Liver (tissue), 9 donors: ENCODE measurements around the gene PIGQ. TPM values are rescaled to one million over a fixed set of nuclear protein-coding genes. Genes with fewer than 3 reads are reported as not detected.

ENCODE experiments used
- DNase-seq: peaks from one replicate; pipeline ENCODE4 v3.0.0-alpha.2; 2017; ENCODE audit warnings: low spot score
- H3K27ac ChIP-seq, 2 donors: one replicate each; pipeline ENCODE4 v1.7.0; 2013; ENCODE audit warnings: inconsistent platforms in 2 of 2, low read length in 2 of 2, control low read depth in 1 of 2, low read depth in 1 of 2, mild to moderate bottlenecking in 1 of 2
- H3K27me3 ChIP-seq, 4 donors: one replicate each; pipeline versions ENCODE4 v1.6.1 to v1.7.0; 2013; ENCODE audit warnings: low read length in 3 of 4, inconsistent platforms in 1 of 4, mild to moderate bottlenecking in 1 of 4, moderate library complexity in 1 of 4; ENCODE audit not compliant: control insufficient read depth in 4 of 4, insufficient read depth in 4 of 4
- H3K36me3 ChIP-seq, 4 donors: one replicate each; pipeline versions ENCODE4 v1.6.1 to v1.7.0; 2013; ENCODE audit warnings: low read length in 3 of 4, mild to moderate bottlenecking in 3 of 4, low read depth in 1 of 4, moderate library complexity in 1 of 4; ENCODE audit not compliant: control insufficient read depth in 4 of 4, insufficient read depth in 3 of 4
- H3K4me1 ChIP-seq, 4 donors: one replicate each; pipeline versions ENCODE4 v1.6.1 to v1.7.0; 2013; ENCODE audit warnings: low read length in 3 of 4, mild to moderate bottlenecking in 3 of 4, moderate library complexity in 1 of 4; ENCODE audit not compliant: control insufficient read depth in 4 of 4, insufficient read depth in 4 of 4
- H3K4me3 ChIP-seq, 3 donors: one replicate each; pipeline versions ENCODE4 v1.6.1 to v1.7.0; 2013; ENCODE audit warnings: low read length in 3 of 3, control low read depth in 1 of 3, low read depth in 1 of 3, mild to moderate bottlenecking in 1 of 3
- H3K9ac ChIP-seq, 2 donors: one replicate each; pipeline ENCODE4 v1.7.0; 2013; ENCODE audit warnings: low read length in 2 of 2, mild to moderate bottlenecking in 2 of 2, moderate library complexity in 2 of 2, control low read depth in 1 of 2, low read depth in 1 of 2
- H3K9me3 ChIP-seq, 4 donors: one replicate each; pipeline versions ENCODE4 v1.6.1 to v1.7.0; 2013; ENCODE audit warnings: low read length in 3 of 4; ENCODE audit not compliant: control insufficient read depth in 4 of 4
- ATF3 ChIP-seq: IDR thresholded peaks from 2 replicates; pipeline ENCODE4 v1.6.1; 2016; ENCODE audit warnings: antibody characterized with exemption
- EGR1 ChIP-seq, 2 donors: IDR thresholded peaks; 2 replicates each; pipeline ENCODE4 v1.6.1; 2016 to 2018; ENCODE audit warnings: antibody characterized with exemption in 2 of 2, low read depth in 2 of 2
- FOXA1 ChIP-seq: IDR thresholded peaks from 2 replicates; pipeline ENCODE4 v1.6.1; 2016; ENCODE audit warnings: antibody characterized with exemption
- FOXA2 ChIP-seq: IDR thresholded peaks from 2 replicates; pipeline ENCODE4 v1.6.1; 2016; ENCODE audit warnings: antibody characterized with exemption
- GABPA ChIP-seq, 2 donors: IDR thresholded peaks in 1 of 2; conservative IDR thresholded peaks in 1 of 2; 2 replicates each; pipeline ENCODE4 v1.6.1; 2016; ENCODE audit warnings: antibody characterized with exemption in 2 of 2, mild to moderate bottlenecking in 1 of 2, moderate library complexity in 1 of 2
- HNF4A ChIP-seq, 2 donors: conservative IDR thresholded peaks; 2 replicates each; pipeline ENCODE4 v1.6.1; 2016; ENCODE audit warnings: antibody characterized with exemption in 2 of 2, mild to moderate bottlenecking in 2 of 2
- HNF4G ChIP-seq: IDR thresholded peaks from 2 replicates; pipeline ENCODE4 v1.6.1; 2016; ENCODE audit warnings: antibody characterized with exemption
- JUND ChIP-seq, 2 donors: IDR thresholded peaks; 2 replicates each; pipeline ENCODE4 v1.6.1; 2016; ENCODE audit warnings: antibody characterized with exemption in 2 of 2
- MAX ChIP-seq: IDR thresholded peaks from 2 replicates; pipeline ENCODE4 v1.6.1; 2016; ENCODE audit warnings: antibody characterized with exemption
- NR2F2 ChIP-seq: IDR thresholded peaks from 2 replicates; pipeline ENCODE4 v1.6.1; 2016; ENCODE audit warnings: antibody characterized with exemption
- RAD21 ChIP-seq, 2 donors: IDR thresholded peaks; 2 replicates each; pipeline ENCODE4 v1.6.1; 2016; ENCODE audit warnings: antibody characterized with exemption in 2 of 2, mild to moderate bottlenecking in 2 of 2
- RXRA ChIP-seq, 2 donors: IDR thresholded peaks; 2 replicates each; pipeline ENCODE4 v1.6.1; 2017 to 2018; ENCODE audit warnings: antibody characterized with exemption in 2 of 2, mild to moderate bottlenecking in 1 of 2
- SP1 ChIP-seq: IDR thresholded peaks from 2 replicates; pipeline ENCODE4 v1.6.1; 2018; ENCODE audit warnings: antibody characterized with exemption, mild to moderate bottlenecking
- TAF1 ChIP-seq: conservative IDR thresholded peaks from 2 replicates; pipeline ENCODE4 v1.6.1; 2016; ENCODE audit warnings: antibody characterized with exemption, mild to moderate bottlenecking
- YY1 ChIP-seq: IDR thresholded peaks from 2 replicates; pipeline ENCODE4 v1.6.1; 2016; ENCODE audit warnings: antibody characterized with exemption, mild to moderate bottlenecking
- ZBTB33 ChIP-seq: IDR thresholded peaks from 2 replicates; pipeline ENCODE4 v1.6.1; 2016; ENCODE audit warnings: antibody characterized with exemption
- WGBS: extraction: QIAGEN DNeasy Blood & Tissue Kit; methylation state at CpG from one replicate; pipeline ENCODE4 v1.1.7; 2013; 5-methylcytosine and 5-hydroxymethylcytosine counted together
- polyA plus RNA-seq, 2 donors: library from polyadenylated mRNA; stranded (reverse) in 1 of 2; unstranded in 1 of 2; fragments of 200-250 nt in 1 of 2; fragments of >200 nt in 1 of 2; fragmentation: Nextera tagmentation in 1 of 2; extraction: Ambion mirVana in 1 of 2; gene quantifications; one replicate each; pipeline versions ENCODE4 v1.2.1 to v1.2.3, GENCODE V29; 2013 to 2015
- total RNA-seq, 2 donors: library from RNA; depleted of rRNA; stranded (reverse); fragments of >200 nt; gene quantifications; one replicate each; pipeline ENCODE4 v1.2.3, GENCODE V29; 2014
- TF ChIP-seq, protein P1 (sequence below): fragments of 150-350 bp; IDR thresholded peaks from 2 replicates; pipeline ENCODE4 v1.5.1; 2017; ENCODE audit warnings: improper control_type of control experiment, low read depth, low read length; ENCODE audit not compliant: missing input control
- TF ChIP-seq, protein P2 (sequence below): IDR thresholded peaks from 2 replicates; pipeline ENCODE4 v1.6.1; 2016; ENCODE audit warnings: antibody characterized with exemption, mild to moderate bottlenecking
- donor health status: healthy.
- donor health status: healthy.
- donor health status: healthy.
- donor health status: healthy.
- donor health status: healthy.

The PIGQ gene
- total and polyA plus RNA-seq, 4 donors = 16.8 to 144 (median 20.6) TPM

GRCh38 chr16:621526-622105 lies 51.8 kb downstream of the PIGQ start:
- Histone ChIP-seq H3K9ac (no peak overlapping the region), H3K4me1 (peaks cover 0 to 10% (median 3%) of the 10 kb centered on the region in 4 donors), H3K4me3 (no peak overlapping the region), H3K9me3 (no peaks in the 10 kb centered on the region), H3K27ac (peak overlapping the region in 1 of 2 donors; percentile 3), H3K27me3 (no peaks in the 10 kb centered on the region), H3K36me3 (peaks cover 0 to 8% (median 4%) of the 10 kb centered on the region in 4 donors)
- DNase-seq = no peak
- TF ChIP-seq GABPA (IDR thresholded peaks at IDR 0.05 in 1 of 2, conservative IDR thresholded peaks at IDR 0.05 in 1 of 2) (no peak), NR2F2 (no peak), MAX (no peak), HNF4G (no peak), JUND (IDR thresholded peaks at IDR 0.05) (no peak), ZBTB33 (no peak), YY1 (no peak), RAD21 (IDR thresholded peaks at IDR 0.05) (no peak), HNF4A (conservative IDR thresholded peaks at IDR 0.05) (no peak), RXRA (IDR thresholded peaks at IDR 0.05) (no peak), FOXA1 (no peak), SP1 (no peak), EGR1 (IDR thresholded peaks at IDR 0.05; ENCODE audit: low read depth in 2 of 2) (no peak), FOXA2 (no peak), ATF3 (no peak), TAF1 (no peak)
- TF ChIP-seq, protein P1, sequence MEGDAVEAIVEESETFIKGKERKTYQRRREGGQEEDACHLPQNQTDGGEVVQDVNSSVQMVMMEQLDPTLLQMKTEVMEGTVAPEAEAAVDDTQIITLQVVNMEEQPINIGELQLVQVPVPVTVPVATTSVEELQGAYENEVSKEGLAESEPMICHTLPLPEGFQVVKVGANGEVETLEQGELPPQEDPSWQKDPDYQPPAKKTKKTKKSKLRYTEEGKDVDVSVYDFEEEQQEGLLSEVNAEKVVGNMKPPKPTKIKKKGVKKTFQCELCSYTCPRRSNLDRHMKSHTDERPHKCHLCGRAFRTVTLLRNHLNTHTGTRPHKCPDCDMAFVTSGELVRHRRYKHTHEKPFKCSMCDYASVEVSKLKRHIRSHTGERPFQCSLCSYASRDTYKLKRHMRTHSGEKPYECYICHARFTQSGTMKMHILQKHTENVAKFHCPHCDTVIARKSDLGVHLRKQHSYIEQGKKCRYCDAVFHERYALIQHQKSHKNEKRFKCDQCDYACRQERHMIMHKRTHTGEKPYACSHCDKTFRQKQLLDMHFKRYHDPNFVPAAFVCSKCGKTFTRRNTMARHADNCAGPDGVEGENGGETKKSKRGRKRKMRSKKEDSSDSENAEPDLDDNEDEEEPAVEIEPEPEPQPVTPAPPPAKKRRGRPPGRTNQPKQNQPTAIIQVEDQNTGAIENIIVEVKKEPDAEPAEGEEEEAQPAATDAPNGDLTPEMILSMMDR = no peak
- TF ChIP-seq, protein P2, sequence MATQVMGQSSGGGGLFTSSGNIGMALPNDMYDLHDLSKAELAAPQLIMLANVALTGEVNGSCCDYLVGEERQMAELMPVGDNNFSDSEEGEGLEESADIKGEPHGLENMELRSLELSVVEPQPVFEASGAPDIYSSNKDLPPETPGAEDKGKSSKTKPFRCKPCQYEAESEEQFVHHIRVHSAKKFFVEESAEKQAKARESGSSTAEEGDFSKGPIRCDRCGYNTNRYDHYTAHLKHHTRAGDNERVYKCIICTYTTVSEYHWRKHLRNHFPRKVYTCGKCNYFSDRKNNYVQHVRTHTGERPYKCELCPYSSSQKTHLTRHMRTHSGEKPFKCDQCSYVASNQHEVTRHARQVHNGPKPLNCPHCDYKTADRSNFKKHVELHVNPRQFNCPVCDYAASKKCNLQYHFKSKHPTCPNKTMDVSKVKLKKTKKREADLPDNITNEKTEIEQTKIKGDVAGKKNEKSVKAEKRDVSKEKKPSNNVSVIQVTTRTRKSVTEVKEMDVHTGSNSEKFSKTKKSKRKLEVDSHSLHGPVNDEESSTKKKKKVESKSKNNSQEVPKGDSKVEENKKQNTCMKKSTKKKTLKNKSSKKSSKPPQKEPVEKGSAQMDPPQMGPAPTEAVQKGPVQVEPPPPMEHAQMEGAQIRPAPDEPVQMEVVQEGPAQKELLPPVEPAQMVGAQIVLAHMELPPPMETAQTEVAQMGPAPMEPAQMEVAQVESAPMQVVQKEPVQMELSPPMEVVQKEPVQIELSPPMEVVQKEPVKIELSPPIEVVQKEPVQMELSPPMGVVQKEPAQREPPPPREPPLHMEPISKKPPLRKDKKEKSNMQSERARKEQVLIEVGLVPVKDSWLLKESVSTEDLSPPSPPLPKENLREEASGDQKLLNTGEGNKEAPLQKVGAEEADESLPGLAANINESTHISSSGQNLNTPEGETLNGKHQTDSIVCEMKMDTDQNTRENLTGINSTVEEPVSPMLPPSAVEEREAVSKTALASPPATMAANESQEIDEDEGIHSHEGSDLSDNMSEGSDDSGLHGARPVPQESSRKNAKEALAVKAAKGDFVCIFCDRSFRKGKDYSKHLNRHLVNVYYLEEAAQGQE = no peak
- WGBS = 86% methylated on average over 21 of the region's 21 CpGs
